T-cell (primary cell): ENCODE data around the gene ZNF507. TPM values are rescaled to one million over a fixed set of nuclear protein-coding genes. Genes with fewer than 3 reads are reported as not detected.

Source experiments
- ATAC-seq, 4 experiments: fragments of 200-7000 bp in 3 of 4; fragments of 150-1000 bp in 1 of 4; cut with Tn5 transposase; replicated peaks in 1 of 4; 1 replicate in 3 of 4; 2 replicates in 1 of 4; pipeline ENCODE4 v1.10.0; 2021; ENCODE audit warnings: moderate library complexity in 3 of 4, mild to moderate bottlenecking in 2 of 4, moderate number of reproducible peaks in 1 of 4
- CTCF ChIA-PET, 2 donors: fragments of 300-600 bp; sonication (Branson Sonifier 250); formaldehyde crosslinking; loops; one replicate each; lab custom pipeline; 2022; ENCODE audit warnings: antibody characterized with exemption in 2 of 2; lab: Charles Lee
- POLR2A ChIA-PET, 2 donors: fragments of 300-600 bp; sonication (Branson Sonifier 250); formaldehyde crosslinking; loops; one replicate each; lab custom pipeline; 2022; ENCODE audit warnings: antibody characterized with exemption in 2 of 2; lab: Charles Lee
- DNase-seq, 35 experiments: peaks; one replicate each; pipeline versions ENCODE4 v3.0.0 to v3.0.0-alpha.2; 2013 to 2023
- H3K27ac ChIP-seq: one replicate; pipeline ENCODE4 v1.5.1; 2013; ENCODE audit warnings: low read length
- H3K27me3 ChIP-seq, 2 experiments: replicated peaks in 1 of 2; 1 replicate in 1 of 2; 2 replicates in 1 of 2; pipeline versions ENCODE4 v1.6.1 to v1.7.0; 2013; ENCODE audit warnings: low read length in 1 of 2, mixed read lengths in 1 of 2; ENCODE audit not compliant: control insufficient read depth in 2 of 2, insufficient read depth in 2 of 2; ENCODE audit errors: extremely low read depth in 1 of 2
- H3K36me3 ChIP-seq, 2 donors: 1 replicate in 1 of 2; 2 replicates in 1 of 2; pipeline versions ENCODE4 v1.6.1 to v1.7.0; 2013; ENCODE audit warnings: low read length in 1 of 2; ENCODE audit not compliant: control insufficient read depth in 2 of 2, insufficient read depth in 1 of 2; ENCODE audit errors: extremely low read depth in 1 of 2
- H3K4me1 ChIP-seq, 2 experiments: 1 replicate in 1 of 2; 2 replicates in 1 of 2; pipeline versions ENCODE4 v1.6.1 to v1.7.0; 2013; ENCODE audit warnings: low read length in 2 of 2, mixed read lengths in 1 of 2; ENCODE audit not compliant: insufficient read depth in 2 of 2, control insufficient read depth in 1 of 2; ENCODE audit errors: extremely low read depth in 1 of 2
- H3K4me3 ChIP-seq, 2 donors: 1 replicate in 1 of 2; 2 replicates in 1 of 2; pipeline versions ENCODE4 v1.5.1 to v1.7.0; 2013; ENCODE audit warnings: mild to moderate bottlenecking in 2 of 2, low read length in 1 of 2, moderate library complexity in 1 of 2; ENCODE audit not compliant: control insufficient read depth in 1 of 2; ENCODE audit errors: extremely low read depth in 1 of 2
- H3K9me3 ChIP-seq: 2 replicates; pipeline ENCODE4 v1.7.0; 2013
- H3K27ac Mint-ChIP-seq, 2 donors: one replicate each; pipeline ENCODE4 v1.8.0; 2020 to 2021; ENCODE audit warnings: mild to moderate bottlenecking in 2 of 2, mixed read lengths in 2 of 2
- H3K27me3 Mint-ChIP-seq, 2 donors: one replicate each; pipeline ENCODE4 v1.8.0; 2021 to 2022; ENCODE audit warnings: mixed read lengths in 2 of 2
- H3K36me3 Mint-ChIP-seq: one replicate; pipeline ENCODE4 v1.8.0; 2021; ENCODE audit warnings: mixed read lengths
- H3K4me1 Mint-ChIP-seq, 3 donors: one replicate each; pipeline ENCODE4 v1.8.0; 2020 to 2022; ENCODE audit warnings: mixed read lengths in 3 of 3, mild to moderate bottlenecking in 1 of 3
- H3K4me3 Mint-ChIP-seq, 3 donors: one replicate each; pipeline ENCODE4 v1.8.0; 2020 to 2022; ENCODE audit warnings: mild to moderate bottlenecking in 3 of 3, mixed read lengths in 3 of 3, moderate library complexity in 3 of 3
- H3K9me3 Mint-ChIP-seq, 3 donors: one replicate each; pipeline ENCODE4 v1.8.0; 2020 to 2022; ENCODE audit warnings: mixed read lengths in 3 of 3
- WGBS: methylation state at CpG from one replicate; pipeline ENCODE4 v1.1.5; 2013; ENCODE audit warnings: missing lambda C conversion rate; ENCODE audit not compliant: insufficient coverage; 5-methylcytosine and 5-hydroxymethylcytosine counted together
- total RNA-seq, 35 experiments: library from RNA in 6 of 35; stranded (reverse) in 6 of 35; fragments of 120-200 nt in 1 of 35; gene quantifications; one replicate each; pipeline versions ENCODE4 v1.2.1 to v1.2.4 and lab custom pipeline; 2013 to 2026

Gene ZNF507
- total RNA-seq, 5 donors from 2014 or later (not counting 1 experiment from before 2014, with no cell fraction given), result 32.6 to 38.2 (median 35.9) TPM

GRCh38 chr19:32437096-32437495 is 91.7 kb downstream of the ZNF507 start:
- Histone ChIP-seq H3K27me3 (no peaks in the 10 kb centered on the region), H3K27ac (no peak overlapping the region), H3K9me3 (no peaks in the 10 kb centered on the region), H3K4me1 (no peaks in the 10 kb centered on the region), H3K36me3 (peaks cover 0 to 10% of the 10 kb centered on the region in 2 donors), H3K4me3 (no peak overlapping the region)
- Mint-ChIP-seq H3K4me1 (no peaks in the 10 kb centered on the region), H3K4me3 (no peak overlapping the region), H3K9me3 (no peaks in the 10 kb centered on the region), H3K27ac (no peak overlapping the region), H3K27me3 (no peaks in the 10 kb centered on the region), H3K36me3 (peaks cover 31% of the 10 kb centered on the region)
- CTCF ChIA-PET, result no interaction called here
- POLR2A ChIA-PET, result interaction anchor here in 1 of 2 donors (0.7 kb wide), 1 partner anchor 22 kb away, joined by 3 read pairs; no protein-coding TSS in a partner anchor
- ATAC-seq, result no peak
- DNase-seq, result no peak
- no CpG with 5 or more reads among the region's 1 CpG for WGBS

Other genes starting within 250 kb of the ZNF507 start
- gene DPY19L3, start 60.2 kb downstream of the ZNF507 start, total RNA-seq, result 10 to 100 TPM; 11.1 to 17.4 (median 15.5) TPM
- gene PDCD5, start 235.6 kb downstream of the ZNF507 start, total RNA-seq, result 10 to 100 TPM; 21.8 to 69.9 (median 62.5) TPM